Activated CD4-positive, alpha-beta memory T cell treated with anti-CD3 and anti-CD28 coated beads for 36 hours (primary cell): ENCODE results near the gene PSMD10. TPM values are rescaled to one million over a fixed set of nuclear protein-coding genes. Genes with fewer than 3 reads are reported as not detected.

Source experiments
- CTCF ChIA-PET: fragments of 350-600 bp; sonication (Branson Sonifier 250); formaldehyde crosslinking; loops from one replicate; lab custom pipeline; 2021; ENCODE audit warnings: antibody characterized with exemption, inconsistent platforms; lab: Charles Lee
- POLR2A ChIA-PET: fragments of 350-600 bp; sonication (Branson Sonifier 250); formaldehyde crosslinking; loops from one replicate; lab custom pipeline; 2021; ENCODE audit warnings: antibody characterized with exemption; lab: Charles Lee
- DNase-seq: peaks from one replicate; pipeline ENCODE4 v3.0.0-alpha.2; 2020
- H3K27ac Mint-ChIP-seq: one replicate; pipeline ENCODE4 v1.8.0; 2021; ENCODE audit warnings: mixed read lengths
- H3K27me3 Mint-ChIP-seq: one replicate; pipeline ENCODE4 v1.8.0; 2021; ENCODE audit warnings: mixed read lengths
- H3K36me3 Mint-ChIP-seq: one replicate; pipeline ENCODE4 v1.8.0; 2021; ENCODE audit warnings: mixed read lengths
- H3K4me1 Mint-ChIP-seq: one replicate; pipeline ENCODE4 v1.8.0; 2021; ENCODE audit warnings: low read depth, mixed read lengths
- H3K4me3 Mint-ChIP-seq: one replicate; pipeline ENCODE4 v1.8.0; 2021; ENCODE audit warnings: mild to moderate bottlenecking, mixed read lengths
- H3K9me3 Mint-ChIP-seq: one replicate; pipeline ENCODE4 v1.8.0; 2021; ENCODE audit warnings: mixed read lengths
- intact Hi-C: fragments of 100-400 bp; cut with micrococcal nuclease; formaldehyde crosslinking; loops from one replicate; pipeline ENCODE4 v1.15.1; 2023
- total RNA-seq, 2 experiments: library from RNA; stranded (reverse); gene quantifications; one replicate each; pipeline ENCODE4 v1.2.3, GENCODE V29; 2021

The PSMD10 gene
- total RNA-seq, 2 experiments from 2014 or later: 52.6 to 63.5 TPM

- no peak overlapping the region for H3K27ac Mint-ChIP-seq
- no peak for DNase-seq
- H3K9me3 Mint-ChIP-seq: no peaks in the 10 kb centered on the region
- POLR2A ChIA-PET: no interaction called here
- no peaks in the 10 kb centered on the region for H3K4me1 Mint-ChIP-seq
- CTCF ChIA-PET: no interaction called here
- intact Hi-C loops: no loop called here
- no peaks in the 10 kb centered on the region for H3K27me3 Mint-ChIP-seq
- no peak overlapping the region for H3K4me3 Mint-ChIP-seq
- no peaks in the 10 kb centered on the region for H3K36me3 Mint-ChIP-seq
Observed at GRCh38 chrX:108121291-108121690, 29.9 kb upstream of the PSMD10 start.

GRCh38 chrX:108117988-108118387 lies 26.6 kb upstream of the PSMD10 start:
- Mint-ChIP-seq H3K4me3 (no peak overlapping the region), H3K27me3 (no peaks in the 10 kb centered on the region), H3K27ac (no peak overlapping the region), H3K9me3 (no peaks in the 10 kb centered on the region), H3K4me1 (peaks cover 5% of the 10 kb centered on the region), H3K36me3 (peaks cover 3% of the 10 kb centered on the region)
- ChIA-PET CTCF (no interaction called here), POLR2A (no interaction called here)
- intact Hi-C loops: no loop called here
- no peak for DNase-seq

GRCh38 chrX:108114541-108114940 lies 23.2 kb upstream of the PSMD10 start:
- H3K4me1 Mint-ChIP-seq: peaks cover 5% of the 10 kb centered on the region
- no peak overlapping the region for H3K4me3 Mint-ChIP-seq
- no peaks in the 10 kb centered on the region for H3K9me3 Mint-ChIP-seq
- H3K27ac Mint-ChIP-seq: no peak overlapping the region
- intact Hi-C loops: no loop called here
- ChIA-PET CTCF (no interaction called here), POLR2A (no interaction called here)
- no peak for DNase-seq
- H3K36me3 Mint-ChIP-seq: peaks cover 3% of the 10 kb centered on the region
- H3K27me3 Mint-ChIP-seq: no peaks in the 10 kb centered on the region

GRCh38 chrX:108105473-108105872 lies 14.1 kb upstream of the PSMD10 start:
- DNase-seq: no peak
- intact Hi-C loops: no loop called here
- Mint-ChIP-seq H3K4me3 (no peak overlapping the region), H3K36me3 (no peaks in the 10 kb centered on the region), H3K27ac (no peak overlapping the region), H3K27me3 (no peaks in the 10 kb centered on the region), H3K9me3 (no peaks in the 10 kb centered on the region), H3K4me1 (peaks cover 3% of the 10 kb centered on the region)
- CTCF ChIA-PET: no interaction called here
- POLR2A ChIA-PET: no interaction called here

GRCh38 chrX:108097380-108097779 lies 6.0 kb upstream of the PSMD10 start:
- intact Hi-C loops: no loop called here
- H3K36me3 Mint-ChIP-seq: no peaks in the 10 kb centered on the region

DNA sequence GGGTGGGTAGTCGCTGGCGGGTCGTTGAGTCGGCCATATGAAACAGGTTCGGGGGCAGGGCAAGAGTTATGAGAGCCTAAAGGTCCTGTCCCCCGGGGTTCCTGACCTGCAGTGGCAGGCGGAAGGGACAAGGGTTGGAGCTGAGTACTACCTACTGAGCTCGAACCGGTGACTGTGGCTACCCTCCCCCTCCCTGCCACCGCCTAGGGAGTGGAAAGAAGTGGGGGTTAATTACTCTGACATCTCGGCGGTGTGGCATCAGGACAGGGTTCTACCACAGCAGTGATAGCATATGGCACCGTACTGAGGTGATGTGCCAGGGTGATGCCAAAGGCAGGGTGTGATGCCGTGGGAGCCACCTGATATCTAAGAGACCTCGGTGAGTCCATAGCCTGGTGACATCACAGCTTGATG lies 543 bp upstream of the PSMD10 start:
- Mint-ChIP-seq H3K27me3 (no peaks in the 10 kb centered on the region), H3K36me3 (peaks cover 4% of the 10 kb centered on the region), H3K4me1 (peaks cover 9% of the 10 kb centered on the region), H3K9me3 (no peaks in the 10 kb centered on the region), H3K4me3 (no peak overlapping the region), H3K27ac (no peak overlapping the region)
- intact Hi-C loops: loop anchor here (1.0 to 2.0 kb wide), 4 partner anchors 65 to 973 kb away; partner anchors contain the start of genes PRPS1 and RBM41
- DNase-seq: no peak
- POLR2A ChIA-PET: interaction anchor here (1.2 to 2.0 kb wide), 3 partner anchors 11 to 464 kb away, joined by 3 to 9 read pairs (median 6); partner anchors contain the start of genes MID2 and PRPS1
- CTCF ChIA-PET: interaction anchor here (0.7 to 1.0 kb wide), 3 partner anchors 19 to 554 kb away, joined by 3 read pairs; no protein-coding TSS in a partner anchor

More at GRCh38 chrX:108097380-108097779, 6.0 kb upstream of the PSMD10 start:
- Mint-ChIP-seq H3K9me3 (no peaks in the 10 kb centered on the region), H3K4me1 (peaks cover 3% of the 10 kb centered on the region), H3K27me3 (no peaks in the 10 kb centered on the region), H3K4me3 (no peak overlapping the region), H3K27ac (no peak overlapping the region)
- POLR2A ChIA-PET: no interaction called here
- CTCF ChIA-PET: no interaction called here
- no peak for DNase-seq

GRCh38 chrX:108090491-108091263 lies 665 bp downstream of the PSMD10 start:
- Mint-ChIP-seq H3K27me3 (no peaks in the 10 kb centered on the region), H3K36me3 (peaks cover 4% of the 10 kb centered on the region), H3K27ac (no peak overlapping the region), H3K4me1 (peaks cover 9% of the 10 kb centered on the region), H3K9me3 (no peaks in the 10 kb centered on the region), H3K4me3 (no peak overlapping the region)
- ChIA-PET POLR2A (interaction anchor here (1.2 to 2.0 kb wide), 3 partner anchors 10 to 463 kb away, joined by 3 to 9 read pairs (median 6); partner anchors contain the start of genes MID2 and PRPS1), CTCF (interaction anchor here (1.2 to 1.3 kb wide), 2 partner anchors 70 to 1195 kb away, joined by 3 to 5 read pairs; no protein-coding TSS in a partner anchor)
- DNase-seq: no peak
- intact Hi-C loops: loop anchor here (1.0 to 2.0 kb wide), 4 partner anchors 64 to 972 kb away; partner anchors contain the start of genes PRPS1 and RBM41

DNA sequence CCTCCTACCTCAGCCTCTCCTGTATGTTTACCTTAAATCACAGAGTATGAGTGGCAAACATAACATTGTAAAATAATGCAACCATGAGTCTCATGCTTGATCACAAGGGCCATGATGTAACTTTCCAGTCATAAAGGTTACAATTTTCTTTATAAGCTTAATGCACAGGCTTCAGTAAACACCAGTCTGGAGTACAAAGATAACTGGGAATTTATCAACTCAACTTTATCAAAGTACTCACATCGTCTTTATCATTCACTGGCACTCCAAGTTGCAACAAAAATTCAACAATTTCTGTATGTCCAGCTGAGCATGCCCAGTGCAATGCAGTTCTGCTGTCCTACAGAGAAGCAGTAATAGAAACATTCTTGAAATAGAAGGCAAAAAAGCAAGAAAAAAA lies 2.8 kb downstream of the PSMD10 start:
- ChIA-PET POLR2A (no interaction called here), CTCF (no interaction called here)
- Mint-ChIP-seq H3K36me3 (peaks cover 4% of the 10 kb centered on the region), H3K9me3 (no peaks in the 10 kb centered on the region), H3K4me1 (peaks cover 9% of the 10 kb centered on the region), H3K27me3 (no peaks in the 10 kb centered on the region), H3K27ac (no peak overlapping the region), H3K4me3 (no peak overlapping the region)
- DNase-seq: no peak
- intact Hi-C loops: no loop called here

DNA sequence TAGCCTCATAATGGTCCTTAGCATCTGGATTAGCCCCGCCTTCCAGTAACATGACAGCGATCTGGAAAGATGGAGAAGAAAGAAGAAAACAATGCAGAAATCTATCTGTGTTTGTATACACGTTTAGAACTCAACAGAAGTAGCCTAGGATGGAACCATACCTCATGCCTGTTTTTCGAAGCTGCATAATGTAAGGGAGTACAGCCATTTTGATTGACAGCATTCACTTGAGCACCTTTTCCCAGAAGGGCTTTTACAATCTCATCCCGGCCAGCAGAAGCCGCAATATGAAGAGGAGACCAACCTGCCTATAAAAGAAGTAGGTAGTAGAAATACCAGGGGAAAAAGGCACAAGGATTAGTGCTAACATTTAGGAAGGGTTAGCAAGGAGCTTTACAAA lies 3.5 kb downstream of the PSMD10 start:
- intact Hi-C loops: no loop called here
- Mint-ChIP-seq H3K27me3 (no peaks in the 10 kb centered on the region), H3K36me3 (peaks cover 4% of the 10 kb centered on the region), H3K9me3 (no peaks in the 10 kb centered on the region), H3K4me3 (no peak overlapping the region), H3K4me1 (peaks cover 9% of the 10 kb centered on the region), H3K27ac (no peak overlapping the region)
- ChIA-PET CTCF (interaction anchor here (0.6 kb wide), 1 partner anchor 1644 kb away, joined by 3 read pairs; no protein-coding TSS in a partner anchor), POLR2A (no interaction called here)
- no peak for DNase-seq

GRCh38 chrX:108081110-108081509 lies 10.2 kb downstream of the PSMD10 start:
- Mint-ChIP-seq H3K27me3 (no peaks in the 10 kb centered on the region), H3K4me1 (no peaks in the 10 kb centered on the region), H3K27ac (no peak overlapping the region), H3K36me3 (no peaks in the 10 kb centered on the region), H3K9me3 (no peaks in the 10 kb centered on the region), H3K4me3 (no peak overlapping the region)
- ChIA-PET CTCF (interaction anchor here (1.1 kb wide), 1 partner anchor 60 kb away, joined by 4 read pairs; no protein-coding TSS in a partner anchor), POLR2A (interaction anchor here (1.2 kb wide), 1 partner anchor 10 kb away, joined by 3 read pairs; the partner anchor contains the start of genes ATG4A and PSMD10)
- intact Hi-C loops: no loop called here
- DNase-seq: no peak

DNA sequence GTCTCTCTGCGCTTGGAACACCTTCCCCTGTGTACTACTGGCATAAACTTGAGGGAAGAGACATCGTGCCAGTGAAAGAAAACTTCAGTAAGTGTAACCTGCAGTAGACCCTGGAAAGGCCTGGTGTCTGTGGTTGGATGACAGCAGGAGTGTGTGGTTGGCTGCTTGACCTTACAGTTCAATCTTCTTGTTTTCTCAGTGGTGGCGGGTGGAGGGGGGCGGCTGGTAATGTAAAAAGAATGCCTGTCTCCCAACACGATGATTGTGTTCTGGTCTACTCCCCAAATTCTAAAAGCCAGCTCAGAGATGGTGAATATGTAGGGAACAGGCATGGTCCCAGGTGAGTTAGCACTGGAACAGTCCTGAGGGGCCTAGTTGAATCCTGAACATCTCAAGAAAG lies 18.6 kb downstream of the PSMD10 start:
- Mint-ChIP-seq H3K4me3 (no peak overlapping the region), H3K27me3 (no peaks in the 10 kb centered on the region), H3K4me1 (peaks cover 3% of the 10 kb centered on the region), H3K36me3 (no peaks in the 10 kb centered on the region), H3K9me3 (no peaks in the 10 kb centered on the region), H3K27ac (no peak overlapping the region)
- CTCF ChIA-PET: interaction anchor here (1.0 to 1.4 kb wide), 2 partner anchors 19 to 50 kb away, joined by 3 to 4 read pairs; no protein-coding TSS in a partner anchor
- no peak for DNase-seq
- POLR2A ChIA-PET: no interaction called here
- intact Hi-C loops: loop anchor here (1.0 to 5.0 kb wide), 4 partner anchors 52 to 415 kb away; no protein-coding TSS in a partner anchor

DNA sequence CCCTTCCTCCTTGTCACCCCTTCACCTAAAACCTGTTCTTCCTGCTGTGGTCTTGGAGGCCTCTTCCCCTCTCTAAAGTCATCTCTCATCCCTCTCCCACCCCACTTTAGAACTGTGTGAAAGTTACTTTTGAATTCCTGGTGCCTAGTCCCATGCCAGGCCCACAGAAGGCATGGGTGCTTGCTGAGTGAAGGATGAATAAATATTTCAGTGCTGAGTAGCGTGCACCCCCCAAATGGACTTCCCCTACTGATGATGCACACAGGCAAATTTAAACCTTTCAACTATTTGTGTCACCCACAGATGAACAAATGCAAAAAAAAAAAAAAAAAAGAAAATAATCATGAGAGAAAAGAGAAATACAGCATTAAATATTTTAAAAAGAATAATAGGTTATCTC lies 19.8 kb downstream of the PSMD10 start:
- H3K4me3 Mint-ChIP-seq: no peak overlapping the region
- POLR2A ChIA-PET: no interaction called here
- H3K4me1 Mint-ChIP-seq: peaks cover 3% of the 10 kb centered on the region
- no peaks in the 10 kb centered on the region for H3K36me3 Mint-ChIP-seq
- no peaks in the 10 kb centered on the region for H3K9me3 Mint-ChIP-seq
- intact Hi-C loops: loop anchor here (2.0 to 5.0 kb wide), 4 partner anchors 19 to 414 kb away; no protein-coding TSS in a partner anchor
- CTCF ChIA-PET: interaction anchor here (0.6 to 6.0 kb wide), 8 partner anchors 49 to 414 kb away, joined by 3 to 45 read pairs (median 5); partner anchors contain the start of gene NCBP2L
- DNase-seq: no peak
- H3K27me3 Mint-ChIP-seq: no peaks in the 10 kb centered on the region
- H3K27ac Mint-ChIP-seq: no peak overlapping the region
